ENCODE results near the gene SLC6A11.

Gene SLC6A11

GRCh38 chr3:10933805-10934481 is 117.9 kb downstream of the SLC6A11 start:
- no peak for DNase-seq

DNA sequence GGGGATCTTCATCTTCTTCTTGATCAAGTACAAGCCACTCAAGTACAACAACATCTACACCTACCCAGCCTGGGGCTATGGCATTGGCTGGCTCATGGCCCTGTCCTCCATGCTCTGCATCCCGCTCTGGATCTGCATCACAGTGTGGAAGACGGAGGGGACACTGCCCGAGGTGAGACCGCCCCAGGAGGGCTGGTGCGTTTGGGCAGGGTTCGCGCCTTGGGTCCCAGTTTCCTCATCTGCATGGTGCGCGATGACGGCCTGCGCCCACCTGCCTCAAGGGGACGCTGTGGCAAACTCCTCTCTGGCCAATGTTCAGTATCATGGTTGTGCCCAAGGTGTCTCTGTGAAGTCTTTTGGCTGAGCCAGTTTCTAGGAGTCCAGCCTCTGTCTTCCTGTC is 119.0 kb downstream of the SLC6A11 start:
- DNase-seq, result no peak

- DNase-seq, result no peak
Observed at GRCh38 chr3:10935846-10936631, 120.0 kb downstream of the SLC6A11 start.

DNA sequence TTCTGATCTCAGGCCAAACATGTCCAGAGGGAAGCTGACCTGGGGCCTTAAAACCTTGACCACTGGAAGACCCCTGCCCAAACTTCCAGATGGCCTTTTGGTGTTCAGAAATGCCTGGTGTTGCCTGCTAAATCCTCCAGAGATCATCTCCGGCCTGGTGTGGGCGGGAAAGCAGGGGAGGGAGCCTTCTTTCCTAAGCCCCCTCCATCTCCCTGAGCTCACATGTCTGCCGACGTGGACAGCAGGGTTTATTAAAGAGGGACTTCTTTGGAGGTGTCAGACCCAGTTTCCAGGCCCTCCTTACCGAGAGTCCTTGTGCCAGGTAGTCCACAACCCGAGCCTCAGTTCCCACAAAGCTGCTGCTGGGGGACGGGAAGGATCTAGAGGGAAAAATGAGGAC is 120.7 kb downstream of the SLC6A11 start:
- DNase-seq, result no peak

- DNase-seq, result no peak
Observed at GRCh38 chr3:10937141-10937825, 121.3 kb downstream of the SLC6A11 start.

GRCh38 chr3:10939556-10939955 is 123.5 kb downstream of the SLC6A11 start:
- no peak for DNase-seq

GRCh38 chr3:10940106-10940505 is 124.1 kb downstream of the SLC6A11 start:
- DNase-seq, result no peak

- DNase-seq, result peak; percentile 1
Observed at GRCh38 chr3:10941972-10942371, 125.9 kb downstream of the SLC6A11 start.

GRCh38 chr3:10942690-10943205 is 126.7 kb downstream of the SLC6A11 start:
- no peak for DNase-seq

DNA sequence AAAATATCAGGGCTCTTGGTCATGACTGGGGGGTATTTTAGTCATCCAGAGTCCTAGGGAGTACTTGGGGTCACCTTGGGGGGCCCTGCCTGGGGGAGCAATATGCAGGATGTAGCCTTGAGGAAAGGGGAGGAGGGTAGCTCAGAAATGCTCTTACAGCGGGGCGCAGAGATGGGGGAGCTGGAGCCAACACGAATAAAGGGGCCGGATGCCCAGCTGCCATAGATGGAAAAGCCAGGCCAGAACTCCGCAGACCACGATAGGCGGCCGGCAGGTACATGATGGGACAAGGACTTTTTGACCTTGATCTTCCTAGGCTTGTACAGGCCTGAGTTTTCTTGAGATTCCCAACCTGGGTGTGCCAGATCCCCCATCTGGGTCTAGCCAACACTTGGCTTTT is 128.8 kb downstream of the SLC6A11 start:
- no peak for DNase-seq

- peak; percentile 29 for DNase-seq
Observed at GRCh38 chr3:10945683-10946287, 129.8 kb downstream of the SLC6A11 start.

DNA sequence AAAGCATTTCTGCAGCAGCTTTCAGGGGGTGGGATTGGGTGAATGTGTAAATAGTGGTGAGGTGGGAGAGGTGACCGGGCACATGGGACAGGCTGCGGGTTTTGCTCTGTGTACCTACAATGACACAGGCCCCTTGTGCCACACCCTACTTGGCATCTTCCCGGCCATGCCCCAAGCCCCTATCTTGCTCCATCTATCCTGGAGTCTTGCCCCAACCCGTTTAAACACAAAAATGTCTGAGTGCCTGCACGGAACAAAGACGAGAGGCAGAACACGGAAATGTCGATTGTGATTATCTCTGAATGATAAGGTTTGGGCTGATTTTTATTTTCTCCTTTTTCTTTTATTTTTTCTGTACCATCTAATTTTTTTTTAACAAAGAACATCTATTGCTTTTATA is 130.5 kb downstream of the SLC6A11 start:
- no peak for DNase-seq

DNA sequence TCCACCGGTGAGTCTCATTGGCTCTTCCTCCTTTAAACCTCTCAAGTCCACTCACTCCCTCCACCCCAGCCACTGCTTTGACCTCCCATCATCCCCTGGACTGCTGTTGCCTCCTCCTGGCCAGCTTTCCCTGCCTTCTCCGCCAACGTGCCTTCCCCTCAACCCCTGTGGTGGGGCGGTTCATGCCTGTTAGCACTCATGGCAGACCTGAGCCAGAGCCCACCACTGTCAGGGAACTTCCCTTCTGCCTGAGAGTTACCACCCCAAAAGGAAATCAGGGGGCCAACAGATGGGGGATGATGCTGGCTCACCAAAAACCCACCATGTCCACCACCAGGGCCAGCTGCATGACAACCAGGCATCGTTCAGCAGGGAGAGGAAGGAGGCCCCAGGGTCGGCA is 132.3 kb downstream of the SLC6A11 start:
- no peak for DNase-seq

DNA sequence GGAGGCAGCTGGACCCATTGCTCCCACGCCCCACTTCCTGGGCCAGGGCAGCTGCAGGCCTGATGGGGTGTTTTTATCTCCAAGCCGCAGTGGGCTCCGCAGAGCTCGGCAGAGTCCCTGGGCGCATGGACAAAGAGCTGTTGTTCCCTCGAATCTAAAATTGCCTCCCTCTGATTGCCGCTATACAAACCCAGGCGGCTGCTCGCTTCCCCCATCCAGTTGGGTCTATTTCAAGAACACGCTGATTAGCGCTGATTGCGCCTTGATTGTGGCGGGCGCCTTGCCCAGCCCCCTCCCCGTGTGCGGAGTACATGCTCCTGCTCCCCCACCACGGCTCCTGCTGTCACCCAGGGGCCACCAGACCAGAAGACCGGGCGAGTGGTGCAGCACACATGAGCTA is 133.2 kb downstream of the SLC6A11 start:
- DNase-seq, result no peak

DNA sequence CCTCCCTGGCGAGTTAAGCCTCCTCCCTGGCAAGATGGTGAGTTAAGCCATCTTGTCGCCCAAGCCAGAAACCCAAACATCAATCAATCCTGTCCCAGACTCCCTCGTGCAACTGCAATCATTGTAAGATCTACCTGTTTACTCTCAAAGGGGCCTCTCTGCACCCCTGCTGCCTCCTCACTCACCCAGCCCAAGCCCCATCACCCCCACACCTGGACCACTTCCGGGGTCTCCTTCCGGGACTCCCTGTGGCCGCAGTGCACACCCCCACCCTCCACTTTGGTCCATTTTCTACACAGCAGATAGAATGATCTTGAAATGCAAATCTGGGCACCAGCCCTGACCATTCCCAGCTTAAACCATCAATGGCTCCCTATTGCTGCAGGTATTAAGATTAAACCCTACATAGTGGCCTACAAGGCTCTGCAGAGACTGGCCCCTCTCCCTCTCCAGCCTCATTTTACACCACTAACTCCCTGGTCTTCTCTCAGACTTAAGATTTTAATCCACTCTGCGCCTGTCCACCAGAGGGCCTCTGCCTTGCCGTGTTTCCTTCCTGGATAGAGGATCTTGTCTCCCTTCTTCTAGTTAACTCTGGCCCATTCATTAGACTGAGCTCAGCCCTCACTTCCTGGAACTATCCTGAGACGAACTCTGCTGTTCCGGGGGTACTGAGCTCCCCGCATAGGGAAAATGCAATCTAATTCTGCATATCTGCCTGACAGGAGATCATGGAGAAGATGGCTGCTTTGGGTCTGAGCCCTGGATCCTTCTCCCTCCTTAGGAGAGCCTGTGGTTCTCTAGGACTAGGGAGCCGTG is 134.7 kb downstream of the SLC6A11 start:
- DNase-seq, result peak; percentile 7

- no peak for DNase-seq
Observed at GRCh38 chr3:10951295-10951926, 135.4 kb downstream of the SLC6A11 start.

DNA sequence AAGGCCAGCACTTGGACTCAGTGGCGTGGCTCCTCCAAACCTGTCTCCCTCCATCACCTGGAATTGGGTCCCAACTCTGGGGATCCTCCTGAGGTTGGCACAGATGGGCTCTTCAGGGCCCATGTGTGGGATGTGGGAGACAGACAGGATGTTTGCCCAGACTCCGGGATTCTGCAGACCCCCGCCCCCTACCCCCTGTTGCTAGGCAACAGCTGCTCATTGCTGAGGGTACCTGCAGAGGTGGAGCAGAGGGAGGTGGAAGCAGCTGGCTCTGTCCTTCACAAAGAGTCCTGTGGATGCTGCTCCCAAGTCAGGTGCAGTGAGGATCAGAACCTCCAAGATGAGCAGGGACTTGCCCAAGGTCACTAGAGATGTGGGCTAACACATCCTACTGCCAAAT is 136.5 kb downstream of the SLC6A11 start:
- no peak for DNase-seq

- DNase-seq, result no peak
Observed at GRCh38 chr3:10954740-10955139, 138.7 kb downstream of the SLC6A11 start.

GRCh38 chr3:10955711-10956453 is 139.9 kb downstream of the SLC6A11 start:
- DNase-seq, result no peak

GRCh38 chr3:10956531-10956930 is 140.5 kb downstream of the SLC6A11 start:
- DNase-seq, result no peak

DNA sequence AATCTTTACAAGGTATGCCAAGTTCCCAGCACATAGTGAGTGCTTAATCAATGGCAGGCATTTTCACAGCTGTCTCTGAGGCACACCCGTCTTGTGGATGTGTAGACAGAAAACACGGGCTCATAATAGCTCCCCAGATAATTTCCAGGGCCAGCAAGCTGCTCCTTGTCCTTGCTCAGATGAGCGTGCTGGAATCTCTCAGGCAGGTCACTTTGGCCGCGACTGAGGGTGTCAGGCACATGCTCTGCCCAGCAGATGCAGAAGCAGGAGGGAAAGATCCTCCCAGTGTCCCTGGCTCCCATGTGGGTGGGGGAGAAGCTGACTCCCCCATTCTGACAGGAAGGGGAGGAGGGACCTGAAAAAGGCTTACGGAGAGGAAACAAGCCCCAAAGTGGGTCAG is 141.0 kb downstream of the SLC6A11 start:
- no peak for DNase-seq
